ENCODE results near the gene FNBP1L. TPM values are rescaled to one million over a fixed set of nuclear protein-coding genes. Genes with fewer than 3 reads are reported as not detected.

Gene FNBP1L
- total and polyA plus RNA-seq, 7 donors = 13.4 to 30.7 (median 20.1) TPM

- intact Hi-C loops (cut with DNase I) = loop anchor here (10.0 kb wide), 1 partner anchor 113 kb away; no protein-coding TSS in a partner anchor
- Histone ChIP-seq H3K9me3 (no peaks in the 10 kb centered on the region), H3K36me3 (no peaks in the 10 kb centered on the region), H3K4me1 (no peaks in the 10 kb centered on the region), H3K27me3 (no peaks in the 10 kb centered on the region), H3K4me3 (no peak overlapping the region), H3K27ac (no peak overlapping the region)
- TF ChIP-seq POLR2AphosphoS5 (IDR thresholded peaks at IDR 0.05) = no peak
- no peak for TF ChIP-seq POLR2A (IDR thresholded peaks at IDR 0.05)
- no peak for TF ChIP-seq CTCF (IDR thresholded peaks at IDR 0.05)
- no peak for TF ChIP-seq EP300 (IDR thresholded peaks at IDR 0.05)
- no peak for DNase-seq
These were observed 6.3 kb upstream of the FNBP1L start for GRCh38 chr1:93441589-93441988.

GRCh38 chr1:93442008-93442666, 5.8 kb upstream of the FNBP1L start:
- Histone ChIP-seq H3K27ac (no peak overlapping the region), H3K4me3 (no peak overlapping the region), H3K36me3 (no peaks in the 10 kb centered on the region), H3K4me1 (peaks cover 0 to 4% (median 2%) of the 10 kb centered on the region in 4 donors), H3K9me3 (no peaks in the 10 kb centered on the region), H3K27me3 (no peaks in the 10 kb centered on the region)
- intact Hi-C loops (cut with DNase I) = loop anchor here (10.0 kb wide), 1 partner anchor 113 kb away; no protein-coding TSS in a partner anchor
- TF ChIP-seq POLR2A (IDR thresholded peaks at IDR 0.05) (no peak), POLR2AphosphoS5 (IDR thresholded peaks at IDR 0.05) (no peak), CTCF (IDR thresholded peaks at IDR 0.05) (no peak), EP300 (IDR thresholded peaks at IDR 0.05) (no peak)
- no peak for DNase-seq
- WGBS, 2 donors = 18 to 59% methylated on average over 11 of the region's 11 CpGs

- 11 to 62% methylated on average over 1 of the region's 1 CpG for WGBS, 2 donors
- Histone ChIP-seq H3K27me3 (no peaks in the 10 kb centered on the region), H3K36me3 (no peaks in the 10 kb centered on the region), H3K27ac (no peak overlapping the region), H3K9me3 (no peaks in the 10 kb centered on the region), H3K4me3 (no peak overlapping the region), H3K4me1 (peaks cover 0 to 9% (median 3%) of the 10 kb centered on the region in 4 donors)
- TF ChIP-seq EP300 (IDR thresholded peaks at IDR 0.05) (no peak), POLR2AphosphoS5 (IDR thresholded peaks at IDR 0.05) (no peak), POLR2A (IDR thresholded peaks at IDR 0.05) (no peak), CTCF (IDR thresholded peaks at IDR 0.05) (no peak)
- intact Hi-C loops (cut with DNase I) = loop anchor here (10.0 kb wide), 1 partner anchor 112 kb away; no protein-coding TSS in a partner anchor
- DNase-seq = no peak
These were observed 5.2 kb upstream of the FNBP1L start for GRCh38 chr1:93442741-93443140.

GRCh38 chr1:93443454-93443853, 4.5 kb upstream of the FNBP1L start:
- Histone ChIP-seq H3K36me3 (no peaks in the 10 kb centered on the region), H3K9me3 (no peaks in the 10 kb centered on the region), H3K27ac (no peak overlapping the region), H3K27me3 (no peaks in the 10 kb centered on the region), H3K4me1 (peaks cover 0 to 10% (median 3%) of the 10 kb centered on the region in 4 donors), H3K4me3 (no peak overlapping the region)
- no peak for DNase-seq
- no peak for TF ChIP-seq POLR2A (IDR thresholded peaks at IDR 0.05)
- TF ChIP-seq CTCF (IDR thresholded peaks at IDR 0.05) = no peak
- TF ChIP-seq POLR2AphosphoS5 (IDR thresholded peaks at IDR 0.05) = no peak
- no peak for TF ChIP-seq EP300 (IDR thresholded peaks at IDR 0.05)
- intact Hi-C loops (cut with DNase I) = loop anchor here (10.0 kb wide), 1 partner anchor 111 kb away; no protein-coding TSS in a partner anchor
